Adrenal gland (tissue), 12 donors: Measurements from ENCODE around the gene GMPS. TPM values are rescaled to one million over a fixed set of nuclear protein-coding genes. Genes with fewer than 3 reads are reported as not detected.
"Not testable (repeated sequence)": the region's sequence is repeated elsewhere in the genome, so short reads cannot be mapped to it uniquely, and the experiment has no call there.

Source experiments
- DNase-seq, 7 donors: peaks; one replicate each; pipeline ENCODE4 v3.0.0-alpha.2; 2019 to 2020
- H3K27ac ChIP-seq, 5 donors: fragments of 200-600 bp; sonication (generic) in 4 of 5; 1 replicate in 3 of 5; 2 replicates in 2 of 5; pipeline versions ENCODE4 v1.5.1 to v1.8.0; 2016 to 2020; ENCODE audit warnings: mild to moderate bottlenecking in 1 of 5
- H3K27me3 ChIP-seq: fragments of 200-600 bp; 2 replicates; pipeline ENCODE4 v1.8.0; 2021
- H3K36me3 ChIP-seq, 2 donors: fragments of 200-600 bp; replicated peaks in 1 of 2; 1 replicate in 1 of 2; 2 replicates in 1 of 2; pipeline versions ENCODE4 v1.5.1 to v1.8.0; 2018 to 2022
- H3K4me1 ChIP-seq, 2 donors: fragments of 200-600 bp; replicated peaks in 1 of 2; 1 replicate in 1 of 2; 2 replicates in 1 of 2; pipeline versions ENCODE4 v1.5.1 to v1.8.0; 2018 to 2021
- H3K4me3 ChIP-seq, 4 donors: fragments of 200-600 bp; sonication (generic) in 3 of 4; one replicate each; pipeline ENCODE4 v1.5.1; 2016 to 2018
- H3K9me3 ChIP-seq, 3 donors: fragments of 200-600 bp; sonication (generic) in 1 of 3; replicated peaks in 1 of 3; 1 replicate in 2 of 3; 2 replicates in 1 of 3; pipeline versions ENCODE4 v1.5.1 to v1.8.0; 2016 to 2021
- POLR2A ChIP-seq, 2 donors: fragments of 450-650 bp; IDR thresholded peaks; one replicate each; pipeline ENCODE4 v1.6.1; 2017; ENCODE audit warnings: antibody characterized with exemption in 2 of 2, mild to moderate bottlenecking in 2 of 2, moderate library complexity in 1 of 2
- WGBS, 4 donors: extraction: QIAGEN DNeasy Blood & Tissue Kit in 2 of 4; methylation state at CpG; one replicate each; pipeline versions ENCODE4 v1.1.5 to v1.1.7; 2013 to 2017; 5-methylcytosine and 5-hydroxymethylcytosine counted together
- intact Hi-C, 2 donors: fragments of 100-400 bp; cut with DNase I; formaldehyde crosslinking; loops; one replicate each; pipeline versions ENCODE4 v1.14.1 to v1.15.0; 2022 to 2023
- polyA plus RNA-seq, 3 donors: library from polyadenylated mRNA; stranded (reverse); fragments of 200-250 nt in 2 of 3; fragments of 350-450 nt in 1 of 3; fragmentation: Illumina TruSeq in 1 of 3; extraction: RNeasy Lipid Tissue Mini Kit (QIAGEN cat#74804) in 1 of 3; gene quantifications; one replicate each; pipeline ENCODE4 v1.2.3, GENCODE V29; 2013 to 2014
- total RNA-seq, 9 donors: library from RNA; depleted of rRNA in 4 of 9; stranded (reverse); fragments of >200 nt in 4 of 9; fragments of 120-200 nt in 1 of 9; fragmentation: NEBNext Ultra II Directional in 1 of 9; extraction: Animal tissue kit (Norgen Biotek cat#: 25700) in 1 of 9; gene quantifications; one replicate each; pipeline versions ENCODE4 v1.1.0 to v1.2.4, GENCODE V29; 2013 to 2023
- TF ChIP-seq, protein P1 (sequence below), 6 experiments: fragments of 450-650 bp in 4 of 6; fragments of 200-600 bp in 2 of 6; sonication (generic) in 1 of 6; IDR thresholded peaks; 1 replicate in 5 of 6; 2 replicates in 1 of 6; pipeline versions ENCODE4 v1.5.1 to v1.8.0; 2016 to 2021; ENCODE audit warnings: antibody characterized with exemption in 6 of 6, mild to moderate bottlenecking in 2 of 6, moderate library complexity in 1 of 6
- donor health status: healthy with polysubstance abuse.
- donor health status: Bipolar disorder and iron deficiency.
- donor health status: DM: yes; HTN: yes; CAD: no.
- donor health status: DM: no; HTN: no; CAD: no.
- donor health status: DM: no; HTN: no; CAD: no.
- donor health status: DM: yes; HTN: yes; CAD: no.

Gene GMPS
- total and polyA plus RNA-seq, 12 donors, result 11.5 to 63.5 (median 40.9) TPM

DNA sequence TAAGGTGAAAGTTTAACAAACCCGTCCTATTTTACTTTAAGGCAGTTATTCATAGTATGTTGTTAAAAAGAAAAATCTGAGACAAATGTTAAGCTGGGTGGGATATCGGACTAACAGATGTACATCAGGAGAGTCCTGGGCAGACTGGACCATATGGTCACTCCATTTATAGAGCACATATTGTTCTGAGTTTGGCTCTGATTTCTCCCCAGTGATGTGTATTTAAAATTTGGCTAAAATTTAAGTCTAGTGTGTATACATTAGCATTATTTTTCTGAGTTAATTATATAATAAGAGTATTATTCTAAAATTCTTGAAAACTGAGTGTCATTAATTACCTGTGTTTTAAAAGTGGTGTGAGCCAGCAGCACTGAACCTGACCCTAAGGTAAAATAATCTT is 6.1 kb downstream of the GMPS start:
- Histone ChIP-seq H3K4me1 (peaks cover 16 to 63% of the 10 kb centered on the region in 2 donors), H3K27ac (no peak overlapping the region), H3K27me3 (no peaks in the 10 kb centered on the region), H3K4me3 (no peak overlapping the region), H3K36me3 (no peaks in the 10 kb centered on the region), H3K9me3 (no peaks in the 10 kb centered on the region)
- 92 to 97% (median 94%) methylated on average over 2 of the region's 2 CpGs for WGBS, 4 donors
- intact Hi-C loops, result no loop called here
- TF ChIP-seq, protein P1, sequence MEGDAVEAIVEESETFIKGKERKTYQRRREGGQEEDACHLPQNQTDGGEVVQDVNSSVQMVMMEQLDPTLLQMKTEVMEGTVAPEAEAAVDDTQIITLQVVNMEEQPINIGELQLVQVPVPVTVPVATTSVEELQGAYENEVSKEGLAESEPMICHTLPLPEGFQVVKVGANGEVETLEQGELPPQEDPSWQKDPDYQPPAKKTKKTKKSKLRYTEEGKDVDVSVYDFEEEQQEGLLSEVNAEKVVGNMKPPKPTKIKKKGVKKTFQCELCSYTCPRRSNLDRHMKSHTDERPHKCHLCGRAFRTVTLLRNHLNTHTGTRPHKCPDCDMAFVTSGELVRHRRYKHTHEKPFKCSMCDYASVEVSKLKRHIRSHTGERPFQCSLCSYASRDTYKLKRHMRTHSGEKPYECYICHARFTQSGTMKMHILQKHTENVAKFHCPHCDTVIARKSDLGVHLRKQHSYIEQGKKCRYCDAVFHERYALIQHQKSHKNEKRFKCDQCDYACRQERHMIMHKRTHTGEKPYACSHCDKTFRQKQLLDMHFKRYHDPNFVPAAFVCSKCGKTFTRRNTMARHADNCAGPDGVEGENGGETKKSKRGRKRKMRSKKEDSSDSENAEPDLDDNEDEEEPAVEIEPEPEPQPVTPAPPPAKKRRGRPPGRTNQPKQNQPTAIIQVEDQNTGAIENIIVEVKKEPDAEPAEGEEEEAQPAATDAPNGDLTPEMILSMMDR (IDR thresholded peaks at IDR 0.05), result no peak
- no peak for TF ChIP-seq POLR2A (IDR thresholded peaks at IDR 0.05)
- DNase-seq, result no peak

GRCh38 chr3:155880286-155880685 is 9.8 kb downstream of the GMPS start:
- no peaks in the 10 kb centered on the region for H3K36me3 ChIP-seq
- H3K4me3 ChIP-seq, result no peak overlapping the region
- intact Hi-C loops, result no loop called here
- no peak overlapping the region for H3K27ac ChIP-seq
- no peaks in the 10 kb centered on the region for H3K27me3 ChIP-seq
- DNase-seq, result no peak
- no peaks in the 10 kb centered on the region for H3K9me3 ChIP-seq
- TF ChIP-seq POLR2A (IDR thresholded peaks at IDR 0.05), result no peak
- TF ChIP-seq, protein P1 (IDR thresholded peaks at IDR 0.05), result no peak
- H3K4me1 ChIP-seq, result peaks cover 7 to 31% of the 10 kb centered on the region in 2 donors

GRCh38 chr3:155884292-155884691 is 13.8 kb downstream of the GMPS start:
- Histone ChIP-seq H3K36me3 (no peaks in the 10 kb centered on the region), H3K4me1 (peaks cover 0 to 31% of the 10 kb centered on the region in 2 donors), H3K9me3 (no peaks in the 10 kb centered on the region), H3K27me3 (no peaks in the 10 kb centered on the region), H3K27ac (no peak overlapping the region), H3K4me3 (no peak overlapping the region)
- DNase-seq, result no peak
- intact Hi-C loops, result no loop called here
- TF ChIP-seq POLR2A (IDR thresholded peaks at IDR 0.05), result no peak
- TF ChIP-seq, protein P1 (IDR thresholded peaks at IDR 0.05), result no peak
- 87 to 93% (median 90%) methylated on average over 7 of the region's 7 CpGs for WGBS, 4 donors

DNA sequence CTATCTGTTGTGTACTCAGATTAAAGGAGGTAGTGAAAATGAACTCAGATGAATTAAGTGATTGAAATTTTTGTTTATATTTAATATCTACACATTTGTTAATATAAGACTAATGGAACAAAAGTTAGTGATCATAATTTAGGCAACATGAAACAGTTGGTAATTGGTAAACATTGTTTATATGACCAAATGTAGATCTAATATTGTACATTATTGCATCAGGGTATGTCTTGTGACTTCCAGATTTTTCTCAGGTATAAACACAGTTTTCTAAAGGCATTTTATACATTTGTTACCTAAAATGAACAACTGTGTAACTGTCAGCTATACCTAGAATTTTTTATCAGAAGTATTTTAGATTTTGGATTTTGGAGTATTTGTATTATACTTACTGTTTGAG is 14.8 kb downstream of the GMPS start:
- Histone ChIP-seq H3K27ac (no peak overlapping the region), H3K27me3 (no peaks in the 10 kb centered on the region), H3K36me3 (no peaks in the 10 kb centered on the region), H3K4me1 (peaks cover 0 to 34% of the 10 kb centered on the region in 2 donors), H3K9me3 (no peaks in the 10 kb centered on the region), H3K4me3 (no peak overlapping the region)
- intact Hi-C loops, result no loop called here
- no peak for DNase-seq
- TF ChIP-seq, protein P1 (IDR thresholded peaks at IDR 0.05), result no peak
- no peak for TF ChIP-seq POLR2A (IDR thresholded peaks at IDR 0.05)

GRCh38 chr3:155886348-155886747 is 15.9 kb downstream of the GMPS start:
- H3K9me3 ChIP-seq, H3K4me3 ChIP-seq, intact Hi-C loops, H3K27me3 ChIP-seq, DNase-seq, H3K36me3 ChIP-seq, H3K27ac ChIP-seq: not testable (repeated sequence)
- H3K4me1 ChIP-seq, result peaks cover 0 to 42% of the 10 kb centered on the region in 2 donors
- 91 to 95% (median 93%) methylated on average over 7 to 8 of the region's 8 CpGs for WGBS, 4 donors
